ENCODE results near the gene MPHOSPH10. TPM values are rescaled to one million over a fixed set of nuclear protein-coding genes. Genes with fewer than 3 reads are reported as not detected.

The MPHOSPH10 gene
- polyA plus RNA-seq, 1 donor (not counting 4 experiments of a cell fraction or from before 2014, with no cell fraction given), result 20.3 TPM

- peaks cover 3% of the 10 kb centered on the region for H3K9me3 ChIP-seq (ENCODE audit: control insufficient read depth, low read depth, low read length)
- no peak for FAIRE-seq
- H3K4me1 ChIP-seq (ENCODE audit: control insufficient read depth, extremely low read depth, insufficient read depth, low read length), result peaks cover 1% of the 10 kb centered on the region
- TF ChIP-seq, protein P1, sequence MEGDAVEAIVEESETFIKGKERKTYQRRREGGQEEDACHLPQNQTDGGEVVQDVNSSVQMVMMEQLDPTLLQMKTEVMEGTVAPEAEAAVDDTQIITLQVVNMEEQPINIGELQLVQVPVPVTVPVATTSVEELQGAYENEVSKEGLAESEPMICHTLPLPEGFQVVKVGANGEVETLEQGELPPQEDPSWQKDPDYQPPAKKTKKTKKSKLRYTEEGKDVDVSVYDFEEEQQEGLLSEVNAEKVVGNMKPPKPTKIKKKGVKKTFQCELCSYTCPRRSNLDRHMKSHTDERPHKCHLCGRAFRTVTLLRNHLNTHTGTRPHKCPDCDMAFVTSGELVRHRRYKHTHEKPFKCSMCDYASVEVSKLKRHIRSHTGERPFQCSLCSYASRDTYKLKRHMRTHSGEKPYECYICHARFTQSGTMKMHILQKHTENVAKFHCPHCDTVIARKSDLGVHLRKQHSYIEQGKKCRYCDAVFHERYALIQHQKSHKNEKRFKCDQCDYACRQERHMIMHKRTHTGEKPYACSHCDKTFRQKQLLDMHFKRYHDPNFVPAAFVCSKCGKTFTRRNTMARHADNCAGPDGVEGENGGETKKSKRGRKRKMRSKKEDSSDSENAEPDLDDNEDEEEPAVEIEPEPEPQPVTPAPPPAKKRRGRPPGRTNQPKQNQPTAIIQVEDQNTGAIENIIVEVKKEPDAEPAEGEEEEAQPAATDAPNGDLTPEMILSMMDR (optimal IDR thresholded peaks at IDR 0.05 in 1 of 3, IDR thresholded peaks at IDR 0.05 in 1 of 3, conservative IDR thresholded peaks at IDR 0.05 in 1 of 3; ENCODE audit: extremely low read depth in 1 of 3, insufficient read depth in 2 of 3, low read length in 3 of 3), result no peak
- TF ChIP-seq EZH2 (IDR thresholded peaks at IDR 0.05; ENCODE audit: low read length), result no peak
- H3K79me2 ChIP-seq (ENCODE audit: control insufficient read depth, insufficient read depth, low read length), result no peaks in the 10 kb centered on the region
- no peaks in the 10 kb centered on the region for H3K9me1 ChIP-seq (ENCODE audit: control insufficient read depth, extremely low read depth, insufficient read depth, low read length)
- H2AFZ ChIP-seq (ENCODE audit: control insufficient read depth, low read length), result no peak overlapping the region
- no peak overlapping the region for H3K27ac ChIP-seq (ENCODE audit: control insufficient read depth, insufficient read depth, low read length)
- dilution Hi-C loops (cut with MboI; ENCODE audit: extremely low pct_ligation_motif_present, low sequenced_read_pairs), result no loop called here
- DNase-seq (ENCODE audit: low read depth, low spot score), result no peak
- H4K20me1 ChIP-seq (ENCODE audit: control insufficient read depth, extremely low read depth, insufficient read depth, low read length), result no peaks in the 10 kb centered on the region
- no peaks in the 10 kb centered on the region for H3K27me3 ChIP-seq (ENCODE audit: control insufficient read depth, extremely low read depth, insufficient read depth, low read length)
- H3K4me3 ChIP-seq (ENCODE audit: control insufficient read depth in 2 of 3, extremely low read depth in 1 of 3, insufficient read depth in 2 of 3, low read depth in 1 of 3, low read length in 3 of 3), result no peak overlapping the region
- H3K4me2 ChIP-seq (ENCODE audit: control insufficient read depth, extremely low read depth, insufficient read depth, low read depth, low read length), result no peak overlapping the region
- no peaks in the 10 kb centered on the region for H3K36me3 ChIP-seq (ENCODE audit: control insufficient read depth in 2 of 2, extremely low read depth in 1 of 2, insufficient read depth in 2 of 2, low read length in 2 of 2)
- no peak overlapping the region for H3K9ac ChIP-seq (ENCODE audit: control insufficient read depth, extremely low read depth, insufficient read depth, low read length)
These were observed 22.3 kb upstream of the MPHOSPH10 start for GRCh38 chr2:71108091-71108490.

GRCh38 chr2:71113843-71114242 lies 16.6 kb upstream of the MPHOSPH10 start:
- no peaks in the 10 kb centered on the region for H3K9me3 ChIP-seq (ENCODE audit: control insufficient read depth, low read depth, low read length)
- H3K27ac ChIP-seq (ENCODE audit: control insufficient read depth, insufficient read depth, low read length), result no peak overlapping the region
- H3K9ac ChIP-seq (ENCODE audit: control insufficient read depth, extremely low read depth, insufficient read depth, low read length), result no peak overlapping the region
- H3K9me1 ChIP-seq (ENCODE audit: control insufficient read depth, extremely low read depth, insufficient read depth, low read length), result no peaks in the 10 kb centered on the region
- H3K79me2 ChIP-seq (ENCODE audit: control insufficient read depth, insufficient read depth, low read length), result no peaks in the 10 kb centered on the region
- DNase-seq (ENCODE audit: low read depth, low spot score) (no peak), FAIRE-seq (no peak)
- TF ChIP-seq EZH2 (IDR thresholded peaks at IDR 0.05; ENCODE audit: low read length), result no peak
- TF ChIP-seq, protein P1 (optimal IDR thresholded peaks at IDR 0.05 in 1 of 3, IDR thresholded peaks at IDR 0.05 in 1 of 3, conservative IDR thresholded peaks at IDR 0.05 in 1 of 3; ENCODE audit: extremely low read depth in 1 of 3, insufficient read depth in 2 of 3, low read length in 3 of 3), result no peak
- no peaks in the 10 kb centered on the region for H3K27me3 ChIP-seq (ENCODE audit: control insufficient read depth, extremely low read depth, insufficient read depth, low read length)
- dilution Hi-C loops (cut with MboI; ENCODE audit: extremely low pct_ligation_motif_present, low sequenced_read_pairs), result no loop called here
- H3K4me1 ChIP-seq (ENCODE audit: control insufficient read depth, extremely low read depth, insufficient read depth, low read length), result no peaks in the 10 kb centered on the region
- no peak overlapping the region for H3K4me3 ChIP-seq (ENCODE audit: control insufficient read depth in 2 of 3, extremely low read depth in 1 of 3, insufficient read depth in 2 of 3, low read depth in 1 of 3, low read length in 3 of 3)
- H4K20me1 ChIP-seq (ENCODE audit: control insufficient read depth, extremely low read depth, insufficient read depth, low read length), result no peaks in the 10 kb centered on the region
- no peak overlapping the region for H2AFZ ChIP-seq (ENCODE audit: control insufficient read depth, low read length)
- H3K4me2 ChIP-seq (ENCODE audit: control insufficient read depth, extremely low read depth, insufficient read depth, low read depth, low read length), result no peak overlapping the region
- H3K36me3 ChIP-seq (ENCODE audit: control insufficient read depth in 2 of 2, extremely low read depth in 1 of 2, insufficient read depth in 2 of 2, low read length in 2 of 2), result no peaks in the 10 kb centered on the region

Measured in keratinocyte (primary cell).